HepG2 (cell line): Measurements from ENCODE around the gene PROX1. TPM values are rescaled to one million over a fixed set of nuclear protein-coding genes. Genes with fewer than 3 reads are reported as not detected.

Source experiments
- ARID2 ChIP-seq: sonication (generic); formaldehyde crosslinking; IDR thresholded peaks from 2 replicates; pipeline ENCODE4 v1.8.1; 2022; ENCODE audit warnings: mild to moderate bottlenecking, missing genetic modification reagents, borderline replicate concordance
- CBX5 ChIP-seq: sonication (generic); formaldehyde crosslinking; IDR thresholded peaks from 2 replicates; pipeline ENCODE4 v1.4.0; 2020; ENCODE audit warnings: missing genetic modification reagents, borderline replicate concordance
- CCDC6 ChIP-seq: sonication (generic); formaldehyde crosslinking; IDR thresholded peaks from 2 replicates; pipeline ENCODE4 v1.8.1; 2022; ENCODE audit warnings: mild to moderate bottlenecking, missing genetic modification reagents, moderate library complexity
- ELF1 ChIP-seq: sonication (generic); formaldehyde crosslinking; IDR thresholded peaks from 2 replicates; pipeline ENCODE4 v1.4.0; 2020; ENCODE audit warnings: missing genetic modification reagents
- GFI1 ChIP-seq: sonication (generic); formaldehyde crosslinking; IDR thresholded peaks from 2 replicates; pipeline ENCODE4 v1.5.0; 2020; ENCODE audit warnings: missing genetic modification reagents, mild to moderate bottlenecking, borderline replicate concordance
- IRF2 ChIP-seq: IDR thresholded peaks from 2 replicates; pipeline ENCODE4 v1.6.1; 2018; ENCODE audit warnings: missing genetic modification reagents, missing compliant biosample characterization
- KAT7 ChIP-seq: IDR thresholded peaks from 2 replicates; pipeline ENCODE4 v1.6.1; 2018; ENCODE audit warnings: borderline replicate concordance, missing compliant biosample characterization
- KDM1A ChIP-seq: IDR thresholded peaks from 2 replicates; pipeline ENCODE4 v1.6.1; 2016; ENCODE audit warnings: missing compliant biosample characterization
- KDM5A ChIP-seq: fragments of 200-600 bp; sonication (generic); IDR thresholded peaks from 2 replicates; pipeline ENCODE4 v1.7.0; 2018; ENCODE audit warnings: antibody characterized with exemption, mild to moderate bottlenecking, low read length, borderline replicate concordance
- KDM6A ChIP-seq: IDR thresholded peaks from 2 replicates; pipeline ENCODE4 v1.6.1; 2016; ENCODE audit warnings: low read depth
- NONO ChIP-seq, 2 experiments: fragments of 450-650 bp in 1 of 2; sonication (generic) in 1 of 2; formaldehyde crosslinking in 1 of 2; IDR thresholded peaks in 1 of 2; conservative IDR thresholded peaks in 1 of 2; 2 replicates each; pipeline versions ENCODE4 v1.6.1 to v1.8.0; 2017 to 2022; ENCODE audit warnings: mild to moderate bottlenecking in 1 of 2, missing genetic modification reagents in 1 of 2, moderate library complexity in 1 of 2
- NR1H2 ChIP-seq: sonication (generic); formaldehyde crosslinking; IDR thresholded peaks from 2 replicates; pipeline ENCODE4 v1.8.1; 2022; ENCODE audit warnings: low read depth, missing genetic modification reagents, borderline replicate concordance
- PHF8 ChIP-seq: sonication (generic); formaldehyde crosslinking; IDR thresholded peaks from 2 replicates; pipeline ENCODE4 v1.5.0; 2020; ENCODE audit warnings: missing genetic modification reagents
- POGZ ChIP-seq: sonication (generic); formaldehyde crosslinking; IDR thresholded peaks from 2 replicates; pipeline ENCODE4 v1.4.0; 2020; ENCODE audit warnings: mild to moderate bottlenecking, missing genetic modification reagents
- REXO4 ChIP-seq: sonication (generic); formaldehyde crosslinking; IDR thresholded peaks from 2 replicates; pipeline ENCODE4 v1.8.0; 2022; ENCODE audit warnings: missing genetic modification reagents, mild to moderate bottlenecking, borderline replicate concordance
- SMAD3 ChIP-seq: sonication (generic); formaldehyde crosslinking; IDR thresholded peaks from 2 replicates; pipeline ENCODE4 v1.4.0; 2020; ENCODE audit warnings: missing genetic modification reagents
- SNRNP70 ChIP-seq: fragments of 200-400 bp; formaldehyde crosslinking; IDR thresholded peaks from 2 replicates; pipeline ENCODE4 v1.6.1; 2017; ENCODE audit warnings: mild to moderate bottlenecking, low read depth, low read length, moderate library complexity
- THYN1 ChIP-seq: sonication (generic); formaldehyde crosslinking; IDR thresholded peaks from 2 replicates; pipeline ENCODE4 v1.8.1; 2023; ENCODE audit warnings: low read depth, mild to moderate bottlenecking, moderate library complexity, missing genetic modification reagents, borderline replicate concordance
- YEATS2 ChIP-seq: sonication (generic); formaldehyde crosslinking; IDR thresholded peaks from 2 replicates; pipeline ENCODE4 v1.4.0; 2020; ENCODE audit warnings: missing genetic modification reagents, borderline replicate concordance
- YY1 ChIP-seq: IDR thresholded peaks from 2 replicates; pipeline ENCODE4 v1.6.1; 2011; ENCODE audit warnings: low read length, low read depth, moderate library complexity, mild to moderate bottlenecking; ENCODE audit not compliant: insufficient read depth, insufficient replicate concordance
- ZBTB21 ChIP-seq: sonication (generic); formaldehyde crosslinking; IDR thresholded peaks from 2 replicates; pipeline ENCODE4 v1.4.0; 2020; ENCODE audit warnings: missing genetic modification reagents
- ZNF331 ChIP-seq: sonication (generic); formaldehyde crosslinking; IDR thresholded peaks from 2 replicates; pipeline ENCODE4 v1.4.0; 2020; ENCODE audit warnings: missing genetic modification reagents
- ZNF367 ChIP-seq: sonication (generic); formaldehyde crosslinking; IDR thresholded peaks from 2 replicates; pipeline ENCODE4 v1.4.0; 2020; ENCODE audit warnings: missing genetic modification reagents, borderline replicate concordance
- ZNF543 ChIP-seq: sonication (generic); formaldehyde crosslinking; IDR thresholded peaks from 2 replicates; pipeline ENCODE4 v1.4.0; 2020; ENCODE audit warnings: mild to moderate bottlenecking, missing genetic modification reagents
- ZNF644 ChIP-seq: IDR thresholded peaks from 2 replicates; pipeline ENCODE4 v1.6.1; 2016; ENCODE audit warnings: low read depth
- ZNF7 ChIP-seq: IDR thresholded peaks from 2 replicates; pipeline ENCODE4 v1.6.1; 2016; ENCODE audit warnings: missing biosample characterization, missing genetic modification reagents
- ZNF703 ChIP-seq: sonication (generic); formaldehyde crosslinking; IDR thresholded peaks from 2 replicates; pipeline ENCODE4 v1.5.1; 2020; ENCODE audit warnings: missing genetic modification reagents, mild to moderate bottlenecking, moderate library complexity, borderline replicate concordance
- ZNF772 ChIP-seq: sonication (generic); formaldehyde crosslinking; IDR thresholded peaks from 2 replicates; pipeline ENCODE4 v1.5.0; 2020; ENCODE audit warnings: mild to moderate bottlenecking, missing genetic modification reagents
- ZNF781 ChIP-seq: sonication (generic); formaldehyde crosslinking; IDR thresholded peaks from 2 replicates; pipeline ENCODE4 v1.5.1; 2020; ENCODE audit warnings: borderline replicate concordance, mild to moderate bottlenecking, missing genetic modification reagents; ENCODE audit errors: not compliant biosample characterization
- polyA plus RNA-seq, 8 experiments: library from polyadenylated mRNA; depleted of rRNA in 3 of 8; stranded (reverse) in 7 of 8; unstranded in 1 of 8; fragments of >200 nt; fragmentation: Illumina TruSeq in 4 of 8; extraction: Trizol in 4 of 8; gene quantifications; 2 replicates each; pipeline versions ENCODE4 v1.2.1 to v1.2.3, GENCODE V29; 2011 to 2016; ENCODE audit warnings: low read depth in 4 of 8, missing spikeins in 1 of 8, mixed read lengths in 1 of 8; ENCODE audit not compliant: insufficient read depth in 1 of 8
- total RNA-seq, 5 experiments: library from RNA; depleted of rRNA; stranded (reverse); fragments of >200 nt; fragmentation: Illumina TruSeq; extraction: Trizol; gene quantifications; 2 replicates each; pipeline ENCODE4 v1.2.3, GENCODE V29; 2016; ENCODE audit warnings: low read depth in 1 of 5
- TF ChIP-seq, protein P1 (sequence below): fragments of 450-650 bp; IDR thresholded peaks from 2 replicates; pipeline ENCODE4 v1.6.1; 2017
- TF ChIP-seq, protein P2 (sequence below): sonication (generic); formaldehyde crosslinking; IDR thresholded peaks from 2 replicates; pipeline ENCODE4 v1.5.0; 2020; ENCODE audit warnings: mild to moderate bottlenecking, missing genetic modification reagents

Gene PROX1
- total and polyA plus RNA-seq, 2 of the 13 experiments (the other 11 are each of a cell fraction or from before 2014, with no cell fraction given): 12.3 to 30.2 TPM

DNA sequence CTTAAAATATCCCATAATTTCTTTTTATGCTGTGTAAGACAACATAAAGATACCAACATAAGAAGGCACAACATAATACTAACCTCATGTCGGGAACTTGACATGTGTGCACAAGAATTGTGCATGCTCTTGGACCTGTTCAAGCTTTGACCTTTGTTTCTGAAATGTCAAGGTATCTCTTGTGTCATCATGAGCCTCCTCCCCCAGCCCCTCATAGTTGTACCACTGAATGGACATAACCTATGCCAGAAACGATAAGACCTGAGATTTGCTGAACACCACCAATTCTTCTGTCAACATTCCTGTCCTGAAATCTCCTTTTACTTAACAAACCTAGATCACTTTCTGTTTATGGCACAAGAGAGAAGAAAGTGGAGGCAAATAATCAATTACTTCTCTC, 29.4 kb upstream of the PROX1 start (continued):
- TF ChIP-seq ZNF543 (CRISPR knock-in tag) (no peak), SNRNP70 (no peak), REXO4 (CRISPR knock-in tag) (no peak), KDM6A (CRISPR knock-in tag) (0 out of 2 replicates have a peak, but pooled peaks have one; percentile 30), ZNF781 (CRISPR knock-in tag) (no peak), CBX5 (no peak), ZBTB21 (CRISPR knock-in tag) (no peak), POGZ (CRISPR knock-in tag) (peak; percentile 64; the same call in 1 of the 2 replicates), ZNF331 (peak; percentile 41; the same call in 1 of the 2 replicates), ZNF367 (CRISPR knock-in tag) (no peak), THYN1 (CRISPR knock-in tag) (no peak), NR1H2 (CRISPR knock-in tag) (no peak), ZNF703 (CRISPR knock-in tag) (no peak), ARID2 (CRISPR knock-in tag) (peak; percentile 22; the same call in 1 of the 2 replicates), YY1 (no peak), KDM1A (no peak), NONO (IDR thresholded peaks at IDR 0.05) (no peak), NONO (CRISPR knock-in tag; conservative IDR thresholded peaks at IDR 0.05) (no peak), KAT7 (CRISPR knock-in tag) (no peak), GFI1 (CRISPR knock-in tag) (peak; percentile 76; the same call in 1 of the 2 replicates), IRF2 (CRISPR knock-in tag) (no peak), ZNF772 (no peak), PHF8 (CRISPR knock-in tag) (no peak), CCDC6 (CRISPR knock-in tag) (no peak), YEATS2 (CRISPR knock-in tag) (no peak), KDM5A (no peak), SMAD3 (CRISPR knock-in tag) (no peak), ELF1 (no peak), ZNF7 (CRISPR knock-in tag) (no peak), ZNF644 (CRISPR knock-in tag) (0 out of 2 replicates have a peak, but pooled peaks have one; percentile 44)
- TF ChIP-seq, protein P1, sequence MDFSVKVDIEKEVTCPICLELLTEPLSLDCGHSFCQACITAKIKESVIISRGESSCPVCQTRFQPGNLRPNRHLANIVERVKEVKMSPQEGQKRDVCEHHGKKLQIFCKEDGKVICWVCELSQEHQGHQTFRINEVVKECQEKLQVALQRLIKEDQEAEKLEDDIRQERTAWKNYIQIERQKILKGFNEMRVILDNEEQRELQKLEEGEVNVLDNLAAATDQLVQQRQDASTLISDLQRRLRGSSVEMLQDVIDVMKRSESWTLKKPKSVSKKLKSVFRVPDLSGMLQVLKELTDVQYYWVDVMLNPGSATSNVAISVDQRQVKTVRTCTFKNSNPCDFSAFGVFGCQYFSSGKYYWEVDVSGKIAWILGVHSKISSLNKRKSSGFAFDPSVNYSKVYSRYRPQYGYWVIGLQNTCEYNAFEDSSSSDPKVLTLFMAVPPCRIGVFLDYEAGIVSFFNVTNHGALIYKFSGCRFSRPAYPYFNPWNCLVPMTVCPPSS: no peak
- TF ChIP-seq, protein P2, sequence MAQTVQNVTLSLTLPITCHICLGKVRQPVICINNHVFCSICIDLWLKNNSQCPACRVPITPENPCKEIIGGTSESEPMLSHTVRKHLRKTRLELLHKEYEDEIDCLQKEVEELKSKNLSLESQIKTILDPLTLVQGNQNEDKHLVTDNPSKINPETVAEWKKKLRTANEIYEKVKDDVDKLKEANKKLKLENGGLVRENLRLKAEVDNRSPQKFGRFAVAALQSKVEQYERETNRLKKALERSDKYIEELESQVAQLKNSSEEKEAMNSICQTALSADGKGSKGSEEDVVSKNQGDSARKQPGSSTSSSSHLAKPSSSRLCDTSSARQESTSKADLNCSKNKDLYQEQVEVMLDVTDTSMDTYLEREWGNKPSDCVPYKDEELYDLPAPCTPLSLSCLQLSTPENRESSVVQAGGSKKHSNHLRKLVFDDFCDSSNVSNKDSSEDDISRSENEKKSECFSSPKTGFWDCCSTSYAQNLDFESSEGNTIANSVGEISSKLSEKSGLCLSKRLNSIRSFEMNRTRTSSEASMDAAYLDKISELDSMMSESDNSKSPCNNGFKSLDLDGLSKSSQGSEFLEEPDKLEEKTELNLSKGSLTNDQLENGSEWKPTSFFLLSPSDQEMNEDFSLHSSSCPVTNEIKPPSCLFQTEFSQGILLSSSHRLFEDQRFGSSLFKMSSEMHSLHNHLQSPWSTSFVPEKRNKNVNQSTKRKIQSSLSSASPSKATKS: no peak
